ENCODE results near the gene MBL2. TPM values are rescaled to one million over a fixed set of nuclear protein-coding genes. Genes with fewer than 3 reads are reported as not detected.
A peak's percentile ranks its signal among the peaks of the same experiment; 100 is the strongest.

MBL2 gene
- polyA plus RNA-seq, 1 experiment: not detected

DNA sequence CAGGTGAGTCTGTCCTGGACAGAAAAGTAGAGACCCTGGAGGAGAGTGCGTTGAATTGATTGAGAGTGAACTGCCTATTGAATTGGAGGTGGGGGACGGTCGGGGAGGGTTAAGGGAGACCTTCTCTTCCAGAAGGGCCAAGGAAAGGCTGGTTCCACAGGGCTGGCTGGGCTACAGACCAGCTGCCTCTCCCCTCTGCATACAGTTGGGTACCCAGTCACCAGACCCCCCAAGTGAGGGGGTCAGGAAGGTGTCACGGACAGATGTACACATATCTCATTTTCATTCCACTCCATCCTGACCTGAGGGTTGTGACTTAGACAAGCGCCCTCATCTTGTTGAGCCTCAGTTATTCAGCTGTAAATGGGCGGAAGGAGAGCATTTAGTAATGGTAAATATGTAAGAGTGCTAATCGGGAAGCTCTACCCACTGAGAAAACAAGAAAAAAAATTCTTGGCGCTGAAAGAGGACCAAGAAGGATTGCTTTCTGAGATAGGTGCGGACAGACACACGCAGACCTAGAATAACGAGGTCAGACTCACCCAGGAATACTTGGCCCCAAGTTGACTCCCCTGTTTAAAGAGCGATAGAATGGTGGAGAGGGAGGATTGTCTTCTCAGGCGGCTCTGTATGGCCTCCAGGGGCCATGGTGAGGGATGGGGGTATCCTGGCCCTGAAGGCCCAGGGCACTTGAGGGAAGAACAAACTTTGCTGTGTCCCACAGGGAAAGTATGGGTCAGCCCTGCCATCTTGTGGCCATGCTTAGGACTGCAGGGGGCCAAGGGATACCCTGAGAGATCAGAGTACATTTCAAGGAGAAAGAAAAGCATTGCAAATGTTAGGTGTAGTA lies 7.2 kb upstream of the MBL2 start:
- peak; percentile 15 for DNase-seq (ENCODE audit: low read depth, low spot score)
- Histone ChIP-seq H3K9me3 (ENCODE audit: control insufficient read depth, insufficient read depth, low read length) (peaks cover 3% of the 10 kb centered on the region; the same call in 1 of the 2 replicates), H3K27me3 (ENCODE audit: control insufficient read depth, insufficient read depth, low read length) (peaks cover 12% of the 10 kb centered on the region), H3K4me3 (ENCODE audit: low read depth, low read length) (no peak overlapping the region), H3K27ac (ENCODE audit: low read depth, low read length) (no peak overlapping the region)
- peak; percentile 97 for TF ChIP-seq CTCF (IDR thresholded peaks at IDR 0.05; ENCODE audit: low read depth, low read length)
- ChIA-PET CTCF (interaction anchor here (1.0 to 7.5 kb wide), 22 partner anchors 8 to 473 kb away, joined by 3 to 93 read pairs (median 4); no protein-coding TSS in a partner anchor), POLR2A (no interaction called here)

DNA sequence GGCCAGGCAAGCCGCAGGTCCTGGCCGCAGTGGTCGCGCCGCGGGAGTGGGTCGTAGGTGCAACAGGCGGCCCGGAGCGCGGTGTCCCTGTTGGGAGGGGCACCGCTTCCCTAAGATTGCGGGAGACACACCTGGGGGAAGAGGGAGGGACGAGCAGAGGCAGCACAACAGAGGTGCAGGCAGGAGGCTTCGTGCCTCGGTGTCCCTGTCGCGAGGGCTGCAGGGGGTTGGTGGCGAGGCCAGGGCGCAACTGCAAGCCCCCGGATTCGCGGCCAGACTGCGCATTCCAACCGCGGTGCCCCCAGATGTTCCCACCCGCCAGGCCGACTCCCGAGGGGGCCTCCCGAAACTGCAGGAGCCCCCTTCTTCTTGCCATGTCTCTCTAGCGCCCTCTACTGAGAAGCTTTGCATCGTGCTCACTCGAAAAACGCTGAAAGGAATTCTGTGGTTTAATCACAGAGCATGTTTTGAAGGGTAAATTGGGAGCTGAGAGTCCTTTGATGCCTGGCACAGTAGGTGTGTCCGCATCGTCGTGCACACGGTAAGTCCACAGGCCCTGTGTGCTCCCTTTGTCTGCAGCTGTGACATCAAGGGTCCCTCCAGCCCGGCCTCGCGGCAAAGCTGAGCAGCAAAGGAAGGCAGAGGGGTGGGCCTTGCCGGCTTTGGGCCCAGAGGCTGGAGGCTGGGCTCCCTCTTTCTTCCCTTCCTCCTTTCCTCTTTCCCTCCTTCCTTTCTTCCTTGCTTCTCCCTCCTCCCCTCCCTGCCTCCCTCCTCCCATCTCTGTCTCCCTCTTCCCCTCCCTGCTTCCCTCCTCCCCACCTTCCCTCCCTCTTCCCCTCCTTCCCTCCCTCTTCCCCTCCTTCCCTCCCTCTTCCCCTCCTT lies 6.2 kb upstream of the MBL2 start:
- TF ChIP-seq CTCF (IDR thresholded peaks at IDR 0.05; ENCODE audit: low read depth, low read length): peak; percentile 64
- POLR2A ChIA-PET: no interaction called here
- Histone ChIP-seq H3K27ac (ENCODE audit: low read depth, low read length) (no peak overlapping the region), H3K9me3 (ENCODE audit: control insufficient read depth, insufficient read depth, low read length) (peaks cover 3% of the 10 kb centered on the region; the same call in 1 of the 2 replicates), H3K27me3 (ENCODE audit: control insufficient read depth, insufficient read depth, low read length) (peaks cover 12% of the 10 kb centered on the region), H3K4me3 (ENCODE audit: low read depth, low read length) (no peak overlapping the region)
- no peak for DNase-seq (ENCODE audit: low read depth, low spot score)
- CTCF ChIA-PET: interaction anchor here (1.0 to 7.5 kb wide), 19 partner anchors 9 to 472 kb away, joined by 3 to 93 read pairs (median 5); no protein-coding TSS in a partner anchor

DNA sequence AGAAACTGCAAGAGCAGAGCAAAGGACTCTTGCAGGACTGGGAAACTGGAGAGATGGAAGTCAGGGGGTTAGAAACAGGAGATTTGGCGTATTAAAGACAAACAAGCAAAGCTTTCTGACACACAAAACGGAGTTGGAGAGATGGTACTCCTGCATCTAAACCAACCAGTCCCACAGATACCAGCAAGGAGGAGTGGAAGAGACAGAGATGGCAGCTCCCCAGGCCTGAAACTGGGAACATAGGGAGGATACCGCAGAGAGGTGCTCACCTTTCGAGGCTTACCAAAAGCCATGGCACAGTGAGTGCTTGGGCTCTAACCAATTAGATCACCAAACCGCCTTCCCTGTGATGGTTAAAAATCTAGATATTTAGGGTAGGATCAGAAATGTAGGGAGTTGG lies 4.8 kb upstream of the MBL2 start:
- TF ChIP-seq CTCF (IDR thresholded peaks at IDR 0.05; ENCODE audit: low read depth, low read length): no peak
- ChIA-PET POLR2A (no interaction called here), CTCF (interaction anchor here (0.5 to 7.5 kb wide), 5 partner anchors 20 to 201 kb away, joined by 3 to 93 read pairs (median 5); no protein-coding TSS in a partner anchor)
- Histone ChIP-seq H3K27ac (ENCODE audit: low read depth, low read length) (no peak overlapping the region), H3K9me3 (ENCODE audit: control insufficient read depth, insufficient read depth, low read length) (peaks cover 3% of the 10 kb centered on the region; the same call in 1 of the 2 replicates), H3K27me3 (ENCODE audit: control insufficient read depth, insufficient read depth, low read length) (peaks cover 12% of the 10 kb centered on the region), H3K4me3 (ENCODE audit: low read depth, low read length) (no peak overlapping the region)
- no peak for DNase-seq (ENCODE audit: low read depth, low spot score)

GRCh38 chr10:52776471-52776903 lies 3.9 kb upstream of the MBL2 start:
- no peak overlapping the region for H3K27ac ChIP-seq (ENCODE audit: low read depth, low read length)
- peaks cover 3% of the 10 kb centered on the region; the same call in 1 of the 2 replicates for H3K9me3 ChIP-seq (ENCODE audit: control insufficient read depth, insufficient read depth, low read length)
- POLR2A ChIA-PET: no interaction called here
- no peak overlapping the region for H3K4me3 ChIP-seq (ENCODE audit: low read depth, low read length)
- H3K27me3 ChIP-seq (ENCODE audit: control insufficient read depth, insufficient read depth, low read length): peaks cover 12% of the 10 kb centered on the region
- TF ChIP-seq CTCF (IDR thresholded peaks at IDR 0.05; ENCODE audit: low read depth, low read length): no peak
- no peak for DNase-seq (ENCODE audit: low read depth, low spot score)
- CTCF ChIA-PET: interaction anchor here (0.5 to 7.5 kb wide), 4 partner anchors 31 to 471 kb away, joined by 3 to 75 read pairs (median 4); no protein-coding TSS in a partner anchor

All from AG04450 (cell line).